ENCODE data around the gene SOX9. TPM values are rescaled to one million over a fixed set of nuclear protein-coding genes. Genes with fewer than 3 reads are reported as not detected.

The SOX9 gene
- total RNA-seq, 4 donors from 2014 or later, result 35.2 to 55.7 (median 42.3) TPM

DNA sequence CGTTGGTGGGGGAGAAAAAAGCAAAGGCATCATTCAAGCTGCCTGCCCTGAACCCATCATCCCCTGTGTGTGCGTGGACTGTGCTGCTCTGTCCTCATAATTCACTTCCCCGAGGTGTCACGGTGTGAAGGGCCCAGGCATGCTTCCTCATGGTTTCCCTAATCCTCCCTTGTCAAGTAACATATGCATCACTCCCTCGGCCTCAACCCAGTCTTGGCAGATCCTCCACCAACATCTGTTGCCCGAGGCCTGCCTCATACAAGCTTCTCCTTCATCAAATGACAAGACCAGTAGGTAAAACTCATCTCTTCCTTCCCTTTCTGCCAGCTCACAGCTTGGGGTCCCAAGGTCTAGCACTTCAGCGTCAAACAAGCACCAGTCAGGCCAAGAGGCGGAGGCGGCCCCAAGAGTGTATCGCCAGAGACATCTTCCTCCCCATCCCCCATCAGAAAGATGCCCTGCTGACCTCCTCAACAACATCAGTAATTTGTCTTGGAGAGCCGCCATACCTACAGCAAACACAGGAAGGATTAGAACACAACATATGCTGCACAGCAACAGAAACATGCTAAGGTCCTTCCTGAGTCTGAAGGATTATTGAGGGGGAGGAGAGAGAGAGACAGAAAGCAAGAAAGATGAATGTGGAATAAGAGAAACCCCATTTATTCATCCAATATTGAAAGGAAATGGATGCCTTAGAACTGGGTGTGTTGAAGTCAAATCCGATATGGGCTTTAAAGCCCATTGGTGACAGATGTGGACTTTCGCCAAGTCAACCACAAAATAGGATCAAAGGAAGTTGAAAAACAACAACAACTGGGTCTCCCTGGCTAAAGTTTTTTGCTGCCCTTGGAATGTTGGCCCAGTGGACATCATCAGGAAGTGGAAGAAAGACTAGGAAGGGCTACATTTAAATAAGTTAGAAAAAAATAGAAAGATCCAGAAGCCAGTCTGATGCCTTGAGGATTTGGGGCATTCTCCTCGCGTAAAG is 38.4 kb downstream of the SOX9 start:
- TF ChIP-seq POLR2A (IDR thresholded peaks at IDR 0.05) (no peak), POLR2AphosphoS5 (IDR thresholded peaks at IDR 0.05) (no peak), EP300 (IDR thresholded peaks at IDR 0.05; ENCODE audit: low read depth) (no peak)
- TF ChIP-seq, protein P1, sequence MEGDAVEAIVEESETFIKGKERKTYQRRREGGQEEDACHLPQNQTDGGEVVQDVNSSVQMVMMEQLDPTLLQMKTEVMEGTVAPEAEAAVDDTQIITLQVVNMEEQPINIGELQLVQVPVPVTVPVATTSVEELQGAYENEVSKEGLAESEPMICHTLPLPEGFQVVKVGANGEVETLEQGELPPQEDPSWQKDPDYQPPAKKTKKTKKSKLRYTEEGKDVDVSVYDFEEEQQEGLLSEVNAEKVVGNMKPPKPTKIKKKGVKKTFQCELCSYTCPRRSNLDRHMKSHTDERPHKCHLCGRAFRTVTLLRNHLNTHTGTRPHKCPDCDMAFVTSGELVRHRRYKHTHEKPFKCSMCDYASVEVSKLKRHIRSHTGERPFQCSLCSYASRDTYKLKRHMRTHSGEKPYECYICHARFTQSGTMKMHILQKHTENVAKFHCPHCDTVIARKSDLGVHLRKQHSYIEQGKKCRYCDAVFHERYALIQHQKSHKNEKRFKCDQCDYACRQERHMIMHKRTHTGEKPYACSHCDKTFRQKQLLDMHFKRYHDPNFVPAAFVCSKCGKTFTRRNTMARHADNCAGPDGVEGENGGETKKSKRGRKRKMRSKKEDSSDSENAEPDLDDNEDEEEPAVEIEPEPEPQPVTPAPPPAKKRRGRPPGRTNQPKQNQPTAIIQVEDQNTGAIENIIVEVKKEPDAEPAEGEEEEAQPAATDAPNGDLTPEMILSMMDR (IDR thresholded peaks at IDR 0.05), result no peak
- no peaks in the 10 kb centered on the region for H3K36me3 ChIP-seq
- no peak for DNase-seq
- in situ Hi-C loops (cut with MboI; ENCODE audit: low pct_ligation_motif_present in 1 of 4, low pct_unique_long_range_greater_than_20kb in 1 of 4, low sequenced_read_pairs in 3 of 4) (no loop called here), intact Hi-C loops (cut with DNase I; ENCODE audit: low total_unique reads) (no loop called here)
- H3K27me3 ChIP-seq, result no peaks in the 10 kb centered on the region
- no peaks in the 10 kb centered on the region for H3K4me1 ChIP-seq
- no peak overlapping the region for H3K4me3 ChIP-seq
- WGBS, 2 donors (ENCODE audit: low coverage in 1 of 2), result 75 to 86% methylated on average over 9 to 15 of the region's 15 CpGs
- no peak overlapping the region for H3K27ac ChIP-seq
- H3K9me3 ChIP-seq, result no peaks in the 10 kb centered on the region

DNA sequence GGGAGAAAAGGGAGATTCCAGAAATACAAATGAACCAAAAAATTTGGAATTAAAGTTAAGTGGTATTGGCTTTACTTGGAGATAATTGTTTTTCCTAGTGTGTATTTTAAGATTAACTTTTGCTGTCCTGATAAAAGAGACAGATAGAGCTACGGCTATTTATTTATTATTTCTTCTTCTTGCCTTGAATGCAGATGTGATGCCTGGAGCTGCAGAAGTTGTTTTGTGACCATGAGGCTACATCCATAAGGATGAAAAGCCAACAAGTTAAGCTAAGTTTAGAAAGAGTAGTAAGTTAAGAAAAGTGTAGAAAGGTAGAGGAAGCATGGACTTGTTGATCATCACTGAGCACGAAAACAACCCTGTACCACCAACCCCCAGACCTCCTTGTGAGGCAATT is 41.7 kb downstream of the SOX9 start:
- TF ChIP-seq POLR2A (IDR thresholded peaks at IDR 0.05), result no peak
- no peak for TF ChIP-seq EP300 (IDR thresholded peaks at IDR 0.05; ENCODE audit: low read depth)
- no peak for TF ChIP-seq POLR2AphosphoS5 (IDR thresholded peaks at IDR 0.05)
- TF ChIP-seq, protein P1 (IDR thresholded peaks at IDR 0.05), result no peak
- 89 to 90% methylated on average over 1 to 2 of the region's 2 CpGs for WGBS, 2 donors (ENCODE audit: low coverage in 1 of 2)
- H3K36me3 ChIP-seq, result no peaks in the 10 kb centered on the region
- no peaks in the 10 kb centered on the region for H3K9me3 ChIP-seq
- intact Hi-C loops (cut with DNase I; ENCODE audit: low total_unique reads) (no loop called here), in situ Hi-C loops (cut with MboI; ENCODE audit: low pct_ligation_motif_present in 1 of 4, low pct_unique_long_range_greater_than_20kb in 1 of 4, low sequenced_read_pairs in 3 of 4) (no loop called here)
- H3K4me1 ChIP-seq, result no peaks in the 10 kb centered on the region
- H3K27ac ChIP-seq, result no peak overlapping the region
- DNase-seq, result no peak
- no peaks in the 10 kb centered on the region for H3K27me3 ChIP-seq
- H3K4me3 ChIP-seq, result no peak overlapping the region

- TF ChIP-seq POLR2AphosphoS5 (IDR thresholded peaks at IDR 0.05) (no peak), EP300 (IDR thresholded peaks at IDR 0.05; ENCODE audit: low read depth) (no peak), POLR2A (IDR thresholded peaks at IDR 0.05) (no peak)
- TF ChIP-seq, protein P1 (IDR thresholded peaks at IDR 0.05), result no peak
Observed at GRCh38 chr17:72163474-72163873, 42.7 kb downstream of the SOX9 start.

GRCh38 chr17:72164158-72164739 is 43.4 kb downstream of the SOX9 start:
- WGBS, 2 donors (ENCODE audit: low coverage in 1 of 2), result 60 to 94% methylated on average over 1 to 3 of the region's 3 CpGs
- in situ Hi-C loops (cut with MboI; ENCODE audit: low pct_ligation_motif_present in 1 of 4, low pct_unique_long_range_greater_than_20kb in 1 of 4, low sequenced_read_pairs in 3 of 4), result no loop called here
- Histone ChIP-seq H3K27ac (no peak overlapping the region), H3K4me3 (no peak overlapping the region), H3K9me3 (no peaks in the 10 kb centered on the region), H3K4me1 (no peaks in the 10 kb centered on the region), H3K27me3 (no peaks in the 10 kb centered on the region), H3K36me3 (no peaks in the 10 kb centered on the region)
- intact Hi-C loops (cut with DNase I; ENCODE audit: low total_unique reads), result no loop called here
- DNase-seq, result no peak
- TF ChIP-seq POLR2A (IDR thresholded peaks at IDR 0.05) (no peak), EP300 (IDR thresholded peaks at IDR 0.05; ENCODE audit: low read depth) (no peak), POLR2AphosphoS5 (IDR thresholded peaks at IDR 0.05) (no peak)
- TF ChIP-seq, protein P1 (IDR thresholded peaks at IDR 0.05), result no peak

More at GRCh38 chr17:72163474-72163873, 42.7 kb downstream of the SOX9 start:
- Histone ChIP-seq H3K36me3 (no peaks in the 10 kb centered on the region), H3K4me3 (no peak overlapping the region), H3K27me3 (no peaks in the 10 kb centered on the region), H3K4me1 (no peaks in the 10 kb centered on the region), H3K27ac (no peak overlapping the region), H3K9me3 (no peaks in the 10 kb centered on the region)
- DNase-seq, result no peak
- intact Hi-C loops (cut with DNase I; ENCODE audit: low total_unique reads), result no loop called here
- 88 to 91% methylated on average over 1 to 2 of the region's 2 CpGs for WGBS, 2 donors (ENCODE audit: low coverage in 1 of 2)
- in situ Hi-C loops (cut with MboI; ENCODE audit: low pct_ligation_motif_present in 1 of 4, low pct_unique_long_range_greater_than_20kb in 1 of 4, low sequenced_read_pairs in 3 of 4), result no loop called here
